PC-9 (cell line): ENCODE measurements around the gene CTU1.

Source experiments
- CTCF ChIP-seq: fragments of 200-600 bp; sonication (generic); conservative IDR thresholded peaks from 2 replicates; pipeline ENCODE4 v1.6.1; 2017; ENCODE audit warnings: mixed run types, antibody characterized with exemption, mild to moderate bottlenecking, moderate library complexity
- EZH2 ChIP-seq: fragments of 200-600 bp; sonication (generic); IDR thresholded peaks from 2 replicates; pipeline ENCODE4 v1.8.0; 2017; ENCODE audit warnings: antibody characterized with exemption, low read depth

DNA sequence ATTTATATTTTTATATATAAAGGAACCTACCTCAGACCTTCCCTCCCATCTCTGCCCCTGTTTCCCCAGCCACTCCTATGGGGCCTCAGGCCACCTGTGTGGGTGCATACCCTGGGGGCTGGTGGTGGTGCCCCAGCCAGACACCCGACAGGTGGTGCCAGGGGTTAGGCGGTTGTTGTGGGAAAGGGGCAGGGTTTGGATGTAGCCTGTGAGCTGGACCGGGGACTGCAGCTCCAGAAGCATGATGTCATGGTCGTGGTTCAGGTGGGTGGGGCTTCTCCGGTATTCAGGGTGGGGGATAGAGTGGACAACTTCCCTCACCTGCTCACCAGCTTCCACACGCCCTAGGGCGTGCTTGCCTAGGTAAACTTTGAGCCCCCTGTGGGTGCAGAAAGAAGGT, 48.5 kb downstream of the CTU1 start:
- no peak for TF ChIP-seq CTCF
- no peak for TF ChIP-seq EZH2
